Vagina (tissue), 2 donors: Measurements from ENCODE around the gene TFF1. TPM values are rescaled to one million over a fixed set of nuclear protein-coding genes. Genes with fewer than 3 reads are reported as not detected.

Source experiments
- DNase-seq, 2 donors: peaks; one replicate each; pipeline ENCODE4 v3.0.0-alpha.2; 2017; ENCODE audit errors: extremely low spot score in 2 of 2
- H3K27ac ChIP-seq: fragments of 200-600 bp; sonication (generic); one replicate; pipeline ENCODE4 v1.5.1; 2019
- H3K27me3 ChIP-seq: fragments of 200-600 bp; sonication (generic); one replicate; pipeline ENCODE4 v1.5.1; 2019
- H3K36me3 ChIP-seq, 2 donors: fragments of 200-600 bp; sonication (generic); one replicate each; pipeline ENCODE4 v1.5.1; 2017 to 2019
- H3K4me1 ChIP-seq: fragments of 200-600 bp; sonication (generic); one replicate; pipeline ENCODE4 v1.5.1; 2019
- H3K4me3 ChIP-seq, 2 donors: fragments of 200-600 bp; sonication (generic); 1 replicate in 1 of 2; 2 replicates in 1 of 2; pipeline ENCODE4 v1.5.1; 2016 to 2019
- H3K9me3 ChIP-seq: fragments of 200-600 bp; sonication (generic); one replicate; pipeline ENCODE4 v1.5.1; 2019
- CTCF ChIP-seq, 3 experiments: fragments of 450-650 bp in 2 of 3; fragments of 200-600 bp in 1 of 3; sonication (generic) in 1 of 3; IDR thresholded peaks; one replicate each; pipeline ENCODE4 v1.5.1; 2017 to 2019; ENCODE audit warnings: antibody characterized with exemption in 3 of 3, mild to moderate bottlenecking in 2 of 3, moderate library complexity in 2 of 3
- POLR2A ChIP-seq, 2 donors: fragments of 450-650 bp; IDR thresholded peaks; one replicate each; pipeline ENCODE4 v1.6.1; 2017; ENCODE audit warnings: antibody characterized with exemption in 2 of 2, mild to moderate bottlenecking in 2 of 2, moderate library complexity in 2 of 2
- POLR2AphosphoS5 ChIP-seq, 2 donors: sonication (generic); formaldehyde crosslinking; IDR thresholded peaks; one replicate each; pipeline ENCODE4 v1.9.0; 2017; ENCODE audit warnings: antibody characterized with exemption in 2 of 2, mild to moderate bottlenecking in 2 of 2, low read depth in 1 of 2; ENCODE audit not compliant: insufficient read depth in 1 of 2
- intact Hi-C: fragments of 100-400 bp; cut with DNase I; formaldehyde crosslinking; loops from one replicate; pipeline ENCODE4 v1.15.1; 2023
- total RNA-seq: library from RNA; depleted of rRNA; stranded (reverse); fragments of >200 nt; gene quantifications from one replicate; pipeline ENCODE4 v1.2.3, GENCODE V29; 2016

The TFF1 gene
- total RNA-seq, 1 donor from 2014 or later, result not detected

GRCh38 chr21:42403611-42404231, 37.4 kb upstream of the TFF1 start, which contains the start of gene UBASH3A:
Gene UBASH3A (plus strand): TSS chr21:42403902. CDS start chr21:42403946, 44 bp downstream.
- no peak within 1 kb of the TSS for H3K27ac ChIP-seq
- H3K4me1 ChIP-seq, result no peaks in the 10 kb centered on the region
- H3K36me3 ChIP-seq, result no peaks in the 10 kb centered on the region
- TF ChIP-seq CTCF (IDR thresholded peaks at IDR 0.05) (no peak), POLR2AphosphoS5 (IDR thresholded peaks at IDR 0.05; ENCODE audit: insufficient read depth in 1 of 2, low read depth in 1 of 2) (no peak), POLR2A (IDR thresholded peaks at IDR 0.05) (no peak)
- H3K9me3 ChIP-seq, result no peaks in the 10 kb centered on the region
- intact Hi-C loops, result no loop called here
- H3K4me3 ChIP-seq, result peak within 1 kb of the TSS in 1 of 2 donors; percentile 3
- DNase-seq, result no peak
- H3K27me3 ChIP-seq, result no peaks in the 10 kb centered on the region

GRCh38 chr21:42401820-42402251, 35.5 kb upstream of the TFF1 start:
- no peak overlapping the region for H3K27ac ChIP-seq
- H3K4me3 ChIP-seq, result no peak overlapping the region
- intact Hi-C loops, result no loop called here

GRCh38 chr21:42401154-42401553, 34.8 kb upstream of the TFF1 start:
- H3K36me3 ChIP-seq, result no peaks in the 10 kb centered on the region
- H3K9me3 ChIP-seq, result no peaks in the 10 kb centered on the region
- no peak overlapping the region for H3K27ac ChIP-seq
- TF ChIP-seq POLR2AphosphoS5 (IDR thresholded peaks at IDR 0.05; ENCODE audit: insufficient read depth in 1 of 2, low read depth in 1 of 2), result no peak
- TF ChIP-seq POLR2A (IDR thresholded peaks at IDR 0.05), result no peak
- no peak for TF ChIP-seq CTCF (IDR thresholded peaks at IDR 0.05)
- H3K4me1 ChIP-seq, result no peaks in the 10 kb centered on the region
- H3K4me3 ChIP-seq, result no peak overlapping the region
- intact Hi-C loops, result no loop called here
- no peak for DNase-seq
- H3K27me3 ChIP-seq, result no peaks in the 10 kb centered on the region

More at GRCh38 chr21:42401820-42402251, 35.5 kb upstream of the TFF1 start:
- H3K36me3 ChIP-seq, result no peaks in the 10 kb centered on the region
- no peaks in the 10 kb centered on the region for H3K9me3 ChIP-seq
- no peaks in the 10 kb centered on the region for H3K4me1 ChIP-seq
- no peak for TF ChIP-seq CTCF (IDR thresholded peaks at IDR 0.05)
- TF ChIP-seq POLR2AphosphoS5 (IDR thresholded peaks at IDR 0.05; ENCODE audit: insufficient read depth in 1 of 2, low read depth in 1 of 2), result no peak
- no peak for TF ChIP-seq POLR2A (IDR thresholded peaks at IDR 0.05)
- H3K27me3 ChIP-seq, result no peaks in the 10 kb centered on the region
- DNase-seq, result no peak

- Histone ChIP-seq H3K27me3 (no peaks in the 10 kb centered on the region), H3K27ac (no peak overlapping the region), H3K9me3 (no peaks in the 10 kb centered on the region), H3K4me3 (no peak overlapping the region), H3K4me1 (no peaks in the 10 kb centered on the region), H3K36me3 (no peaks in the 10 kb centered on the region)
- no peak for DNase-seq
- no peak for TF ChIP-seq CTCF (IDR thresholded peaks at IDR 0.05)
- TF ChIP-seq POLR2A (IDR thresholded peaks at IDR 0.05), result no peak
- TF ChIP-seq POLR2AphosphoS5 (IDR thresholded peaks at IDR 0.05; ENCODE audit: insufficient read depth in 1 of 2, low read depth in 1 of 2), result no peak
- intact Hi-C loops, result no loop called here
Observed at GRCh38 chr21:42400525-42400924, 34.2 kb upstream of the TFF1 start.

GRCh38 chr21:42398436-42399028, 32.2 kb upstream of the TFF1 start:
- no peak for TF ChIP-seq POLR2A (IDR thresholded peaks at IDR 0.05)
- TF ChIP-seq POLR2AphosphoS5 (IDR thresholded peaks at IDR 0.05; ENCODE audit: insufficient read depth in 1 of 2, low read depth in 1 of 2), result no peak
- TF ChIP-seq CTCF (IDR thresholded peaks at IDR 0.05), result no peak
- intact Hi-C loops, result no loop called here
- no peak for DNase-seq
- Histone ChIP-seq H3K27ac (no peak overlapping the region), H3K4me1 (no peaks in the 10 kb centered on the region), H3K36me3 (no peaks in the 10 kb centered on the region), H3K27me3 (no peaks in the 10 kb centered on the region), H3K9me3 (no peaks in the 10 kb centered on the region), H3K4me3 (no peak overlapping the region)
